ENCODE measurements around the gene TNRC6A.
A peak's percentile ranks its signal among the peaks of the same experiment; 100 is the strongest.
"Not testable (repeated sequence)": the region's sequence is repeated elsewhere in the genome, so short reads cannot be mapped to it uniquely, and the experiment has no call there.

The TNRC6A gene

DNA sequence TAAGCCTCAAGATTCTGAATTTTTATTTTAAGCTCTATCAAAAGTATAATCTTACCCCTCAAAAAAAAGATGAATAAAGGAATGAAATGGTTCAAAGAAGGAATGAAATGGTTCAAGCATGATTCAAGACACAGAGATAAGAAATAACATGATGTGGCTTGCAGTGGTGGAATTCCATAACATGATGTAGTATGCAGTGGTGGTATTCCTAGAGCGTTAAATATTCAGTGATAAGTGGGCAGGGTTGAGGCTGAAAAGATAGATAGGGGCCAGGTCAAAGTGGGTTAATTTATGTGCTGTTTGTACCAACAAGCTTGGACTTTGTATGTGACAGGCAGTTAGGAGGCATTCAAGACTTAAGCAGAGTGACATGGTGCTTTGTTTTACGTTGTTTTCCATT, 29.6 kb downstream of the TNRC6A start:
- DNase-seq (ENCODE audit: low read depth), result no peak

DNA sequence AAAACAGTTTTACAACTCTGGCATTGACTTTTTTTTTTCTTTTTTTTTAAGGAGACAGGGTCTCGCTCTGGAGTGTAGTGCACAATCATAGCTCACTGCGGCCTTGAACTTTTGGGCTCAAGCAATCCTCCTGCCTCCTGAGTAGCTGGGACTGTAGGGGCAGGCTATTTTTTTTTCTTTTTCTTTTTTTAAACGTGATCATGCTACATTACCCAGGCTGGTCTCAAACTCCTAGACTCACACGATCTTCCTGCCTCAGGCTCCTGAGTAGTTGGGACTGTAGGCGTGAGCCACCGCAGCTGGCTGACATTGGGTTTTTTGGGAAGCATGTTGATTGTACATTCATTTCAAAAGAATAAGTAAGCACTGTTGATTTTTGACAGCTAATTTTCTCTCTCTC, 32.1 kb downstream of the TNRC6A start:
- DNase-seq (ENCODE audit: low read depth), result no peak

- DNase-seq (ENCODE audit: low read depth), result no peak
Measured at GRCh38 chr16:24764916-24765315, 35.5 kb downstream of the TNRC6A start.

DNA sequence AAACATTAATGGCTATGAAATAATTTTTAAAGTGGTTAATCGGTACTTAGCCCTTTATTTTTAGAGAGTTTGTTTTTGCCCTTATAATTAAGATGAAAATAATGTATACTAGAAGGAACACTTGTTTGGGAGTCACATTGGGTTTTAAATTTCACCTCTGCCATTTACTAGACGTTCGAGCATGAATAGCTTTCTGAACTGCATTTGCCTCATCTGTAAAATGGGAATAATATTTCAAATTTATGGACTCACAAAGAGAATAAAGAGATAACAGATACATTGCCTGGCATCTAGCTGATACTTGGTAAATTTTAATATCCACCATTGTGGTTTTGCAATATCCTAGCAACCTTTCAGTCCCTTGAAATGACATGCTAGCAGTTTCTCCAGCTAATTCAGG, 36.6 kb downstream of the TNRC6A start:
- DNase-seq (ENCODE audit: low read depth), result no peak

GRCh38 chr16:24769806-24770205, 40.4 kb downstream of the TNRC6A start:
- no peak for DNase-seq (ENCODE audit: low read depth)

GRCh38 chr16:24771132-24771778, 41.8 kb downstream of the TNRC6A start:
- peak; percentile 49 for DNase-seq (ENCODE audit: low read depth)

GRCh38 chr16:24771779-24772157, 42.3 kb downstream of the TNRC6A start:
- no peak for DNase-seq (ENCODE audit: low read depth)

DNA sequence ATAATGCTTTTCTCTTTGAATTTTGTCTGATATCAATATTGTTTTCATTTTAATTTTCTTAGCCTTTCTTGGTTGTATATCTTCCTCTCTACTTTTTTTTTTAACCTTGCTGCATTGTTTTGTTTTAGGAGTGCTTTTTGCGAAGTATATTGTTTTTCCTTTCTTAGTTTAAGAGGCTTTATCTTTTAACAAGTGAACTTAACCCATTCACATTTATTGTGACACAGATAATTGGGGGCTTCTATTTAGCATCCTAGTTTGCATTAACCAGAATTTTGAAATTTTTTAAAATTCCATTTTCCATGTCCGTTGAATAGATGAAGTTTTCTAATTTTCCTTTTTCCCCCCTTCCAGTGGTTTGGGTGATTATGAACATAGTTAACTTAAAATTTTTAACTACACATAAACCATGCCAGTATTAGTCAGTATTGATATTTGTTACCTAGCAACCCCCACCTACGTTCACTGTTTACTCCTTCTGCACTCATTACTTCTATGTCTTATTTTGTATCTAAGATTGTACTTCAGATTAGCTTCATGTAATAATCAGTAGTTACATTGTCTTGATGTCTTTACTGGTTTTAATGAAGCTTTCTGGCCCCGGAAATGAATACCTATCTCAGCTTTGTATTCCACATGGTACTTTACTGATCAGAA, 44.4 kb downstream of the TNRC6A start:
- DNase-seq (ENCODE audit: low read depth), result no peak

DNA sequence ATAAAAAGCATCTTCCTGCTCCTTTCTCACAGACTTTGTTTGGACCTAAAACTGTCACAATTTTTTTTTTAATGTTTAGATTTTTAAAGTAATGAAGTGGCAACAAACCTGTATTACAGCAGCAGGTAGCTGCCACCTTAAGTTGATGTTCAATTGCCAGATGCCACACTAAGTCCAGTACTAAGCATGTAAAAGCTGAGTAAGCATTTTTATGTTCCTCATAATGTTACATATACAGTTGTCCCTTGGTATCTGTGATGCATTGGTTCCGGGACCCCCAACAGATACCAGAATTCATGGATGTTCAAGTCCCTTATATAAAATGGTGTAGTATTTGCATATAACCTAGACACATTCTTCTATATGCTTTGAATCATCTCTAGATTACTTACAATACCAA, 45.1 kb downstream of the TNRC6A start:
- no peak for DNase-seq (ENCODE audit: low read depth)

DNA sequence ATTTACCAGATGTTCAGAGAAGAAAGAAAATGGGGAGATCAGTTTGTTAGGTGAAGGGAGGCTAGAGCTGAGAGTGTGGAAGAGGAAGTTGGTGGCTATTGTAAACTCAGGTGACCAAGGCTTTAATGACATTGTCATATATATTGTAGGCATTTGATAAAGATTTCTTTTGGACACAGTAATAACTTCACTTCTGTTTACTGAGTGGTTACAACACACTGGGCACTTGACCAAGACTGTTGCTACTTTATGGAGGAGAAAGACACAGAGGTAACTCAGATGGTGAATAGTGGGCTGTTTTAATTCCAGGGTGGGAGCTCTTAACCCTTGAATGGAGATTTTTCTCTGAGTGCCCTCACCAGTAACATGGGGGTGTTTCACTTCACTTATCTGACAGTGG, 46.0 kb downstream of the TNRC6A start:
- no peak for DNase-seq (ENCODE audit: low read depth)

DNA sequence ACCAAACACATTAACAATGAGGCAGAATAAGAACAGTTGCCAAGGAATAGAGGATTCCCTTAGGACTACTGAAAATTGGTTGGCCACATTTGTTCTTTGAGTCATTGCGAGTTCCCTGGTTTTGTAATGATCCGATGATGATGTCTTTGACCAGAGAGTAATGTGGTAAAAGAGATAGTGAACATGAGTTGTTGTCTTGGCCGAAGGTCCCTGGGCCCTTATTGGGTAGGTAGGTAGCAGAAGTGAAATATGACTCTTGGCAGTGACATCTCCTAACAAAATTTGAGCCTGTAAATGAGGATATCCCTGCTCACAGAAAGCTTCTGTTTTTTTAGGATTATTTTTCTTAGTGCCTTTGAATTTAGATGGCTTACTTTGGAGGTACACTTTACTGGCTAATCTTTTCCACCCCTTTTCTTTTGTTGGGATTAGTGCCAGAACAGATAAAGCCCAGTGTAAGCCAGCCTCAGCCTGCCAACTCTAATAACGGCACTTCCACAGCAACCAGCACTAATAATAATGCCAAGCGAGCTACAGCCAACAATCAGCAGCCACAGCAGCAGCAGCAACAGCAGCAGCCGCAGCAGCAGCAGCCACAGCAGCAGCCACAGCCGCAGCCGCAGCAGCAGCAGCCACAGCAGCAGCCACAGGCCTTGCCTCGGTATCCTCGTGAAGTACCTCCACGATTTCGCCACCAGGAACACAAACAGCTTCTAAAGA, 47.2 kb downstream of the TNRC6A start:
- no peak for DNase-seq (ENCODE audit: low read depth)

DNA sequence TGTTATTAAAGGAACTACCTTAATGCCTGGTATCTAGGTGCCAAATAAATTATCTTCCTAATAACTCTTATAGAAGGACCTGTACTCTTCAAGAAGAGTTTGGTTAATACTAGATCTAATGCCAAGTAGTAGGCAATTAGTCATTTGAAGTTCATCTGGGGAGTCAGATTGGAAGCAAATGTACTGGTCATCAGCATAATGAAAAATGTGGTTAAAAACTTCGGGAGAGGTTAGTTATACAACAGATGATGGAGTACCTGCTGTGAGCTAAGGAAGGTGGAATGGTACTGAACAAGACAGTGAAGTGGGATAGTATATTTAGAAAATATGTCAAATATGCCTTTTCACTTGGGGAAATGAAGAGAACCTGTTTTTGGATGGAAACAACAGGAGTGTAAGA, 49.2 kb downstream of the TNRC6A start:
- DNase-seq (ENCODE audit: low read depth), result no peak

DNA sequence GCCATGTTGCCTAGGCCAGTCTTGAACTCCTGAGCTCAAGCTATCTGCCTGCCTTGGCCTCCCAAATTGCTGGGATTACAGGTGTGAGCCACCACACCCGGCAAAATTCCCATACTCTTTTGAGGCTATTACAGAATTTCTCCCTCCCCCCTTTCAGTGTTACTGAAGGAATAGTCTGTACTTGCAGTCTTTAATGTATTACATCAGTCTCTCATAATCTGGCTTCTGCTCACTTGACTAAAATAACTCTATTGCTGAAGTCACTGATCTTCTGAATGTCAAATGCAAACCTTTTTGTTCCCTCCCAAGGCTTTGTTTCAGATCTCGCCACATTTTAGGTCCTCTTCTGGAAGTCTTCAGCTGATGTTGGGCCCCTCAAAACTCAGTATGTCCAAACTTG, 51.8 kb downstream of the TNRC6A start:
- DNase-seq (ENCODE audit: low read depth), result no peak

DNA sequence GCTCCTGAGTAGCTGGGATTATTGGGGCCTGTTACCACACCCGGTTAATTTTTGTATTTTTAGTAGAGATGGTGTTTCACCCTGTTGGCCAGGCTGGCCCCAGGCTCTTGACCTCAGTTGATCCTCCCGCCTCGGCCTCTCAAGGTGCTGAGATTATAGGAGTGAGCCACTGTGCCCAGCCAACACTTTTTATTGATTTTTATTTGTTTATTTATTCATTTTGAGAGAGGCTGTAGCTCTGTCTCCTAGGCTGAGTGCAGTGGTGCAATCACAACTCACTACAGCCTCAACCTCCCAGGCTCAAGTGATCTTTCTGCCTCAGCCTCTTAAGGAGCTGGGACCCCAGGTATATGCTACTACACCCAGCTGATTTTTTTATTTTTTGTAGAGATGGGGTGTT, 54.7 kb downstream of the TNRC6A start:
- DNase-seq (ENCODE audit: low read depth), result no peak

- no peak for DNase-seq (ENCODE audit: low read depth)
Measured at GRCh38 chr16:24789881-24790280, 60.4 kb downstream of the TNRC6A start.

DNA sequence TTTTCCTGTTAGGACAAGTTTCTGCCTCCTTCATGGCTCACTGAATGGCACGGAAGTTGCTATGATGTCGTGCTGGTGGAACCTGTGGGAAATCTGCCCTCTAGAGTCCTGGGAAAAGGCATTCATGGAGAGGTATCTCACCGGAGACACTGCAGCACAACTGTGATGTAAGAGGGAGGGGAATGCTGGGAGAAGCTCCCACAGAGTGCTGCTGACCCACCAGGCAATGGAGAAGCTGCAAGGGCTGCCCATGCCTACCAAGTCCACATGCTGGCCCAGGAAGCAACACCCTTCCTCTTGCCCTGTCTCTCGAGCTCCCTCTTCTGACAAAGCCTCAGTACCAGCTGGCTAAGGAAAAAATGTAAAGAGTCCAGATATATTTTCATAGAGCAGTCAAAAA, 71.1 kb downstream of the TNRC6A start:
- DNase-seq (ENCODE audit: low read depth), result peak; percentile 52

DNA sequence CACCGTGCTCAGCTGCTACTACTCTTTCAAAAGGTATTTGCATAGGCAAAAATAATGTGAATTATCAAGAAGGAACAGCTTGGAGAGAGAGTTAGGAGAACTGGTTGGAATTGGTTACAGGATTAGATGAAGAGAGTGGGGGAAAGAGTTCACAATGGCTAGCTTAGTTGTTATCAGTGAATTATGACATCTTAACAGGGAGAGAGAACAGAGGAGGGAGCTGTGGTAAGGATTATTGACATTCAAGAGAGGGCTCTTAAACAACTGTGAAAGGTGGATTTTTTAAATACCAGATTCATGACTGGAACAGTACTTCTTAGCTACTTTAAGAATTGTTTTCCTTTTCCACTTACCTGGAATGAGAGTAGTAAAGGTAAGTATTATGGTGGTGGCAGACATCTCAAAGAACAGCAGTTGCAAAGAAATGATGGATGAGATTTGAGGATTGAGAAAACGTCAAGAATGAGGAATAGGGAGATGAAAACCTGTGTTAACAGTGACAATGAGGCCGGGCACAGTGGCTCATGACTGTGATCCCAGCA, 72.4 kb downstream of the TNRC6A start:
- DNase-seq (ENCODE audit: low read depth), result no peak

DNA sequence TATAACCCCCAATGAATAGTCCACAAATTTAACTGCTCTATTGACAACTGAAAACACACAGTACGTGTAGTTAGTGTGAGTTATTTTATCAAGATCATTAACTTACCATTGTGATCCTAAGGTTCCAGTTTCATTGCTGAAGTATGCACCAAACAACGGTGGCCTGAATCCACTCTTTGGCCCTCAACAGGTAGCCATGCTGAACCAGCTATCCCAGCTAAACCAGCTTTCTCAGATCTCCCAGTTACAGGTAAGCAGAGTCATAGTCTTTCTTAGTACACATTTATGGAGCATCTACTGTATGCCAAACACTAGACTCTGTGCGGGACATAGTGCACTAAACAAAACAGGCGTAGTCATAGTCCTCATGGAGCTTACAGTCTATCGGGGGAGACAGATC, 76.0 kb downstream of the TNRC6A start:
- DNase-seq (ENCODE audit: low read depth), result no peak

GRCh38 chr16:24807301-24807700, 77.8 kb downstream of the TNRC6A start:
- DNase-seq (ENCODE audit: low read depth), result no peak

- no peak for DNase-seq (ENCODE audit: low read depth)
Measured at GRCh38 chr16:24810951-24811843, 81.7 kb downstream of the TNRC6A start.

DNA sequence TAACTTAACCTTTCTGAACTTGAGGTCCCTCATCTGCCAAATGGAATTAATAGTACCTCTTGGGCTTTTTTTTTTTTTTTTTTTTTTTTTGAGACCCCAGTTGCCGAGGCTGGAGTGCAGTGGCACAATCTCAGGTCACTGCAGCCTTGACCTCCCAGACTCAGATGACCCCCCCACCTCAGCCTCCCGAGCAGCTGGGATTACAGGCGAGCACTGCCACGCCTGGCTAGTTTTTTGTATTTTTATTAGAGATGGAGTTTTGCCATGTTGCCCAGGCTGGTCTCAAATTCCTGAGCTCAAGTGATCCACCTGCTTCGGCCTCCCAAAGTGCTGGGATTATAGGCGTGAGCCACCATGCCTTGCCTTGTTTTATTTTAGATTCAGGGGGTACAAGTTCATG, 83.4 kb downstream of the TNRC6A start:
- not testable (repeated sequence) for DNase-seq (ENCODE audit: low read depth)

DNA sequence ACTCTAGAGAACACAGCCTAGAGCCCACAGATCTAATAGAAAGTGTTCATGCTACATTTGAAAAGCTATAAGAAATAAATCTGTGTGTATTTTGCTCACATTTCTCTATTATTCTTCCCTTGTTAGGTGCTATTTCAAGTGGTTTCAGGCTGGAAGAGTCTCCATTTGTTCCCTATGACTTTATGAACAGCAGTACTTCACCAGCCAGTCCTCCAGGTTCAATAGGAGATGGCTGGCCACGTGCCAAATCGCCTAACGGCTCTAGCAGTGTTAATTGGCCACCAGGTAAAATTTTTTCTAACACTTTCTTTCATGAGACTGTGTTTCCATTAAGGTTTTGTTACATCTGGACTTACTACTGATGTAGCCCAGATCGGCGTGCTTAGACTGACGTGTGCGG, 85.6 kb downstream of the TNRC6A start:
- no peak for DNase-seq (ENCODE audit: low read depth)

All from ELR (cell line).